BLaER1 (cell line): ENCODE measurements around the gene RTP5.
A peak's percentile ranks its signal among the peaks of the same experiment; 100 is the strongest.
"Not testable (repeated sequence)": the region's sequence is repeated elsewhere in the genome, so short reads cannot be mapped to it uniquely, and the experiment has no call there.

Source experiments
- H3K27ac ChIP-seq: shearing (Covaris generic); formaldehyde crosslinking; 2 replicates; pipeline ENCODE4 v1.8.1; 2022
- H3K27me3 ChIP-seq: shearing (Covaris generic); formaldehyde crosslinking; 2 replicates; pipeline ENCODE4 v1.8.1; 2022
- H3K36me3 ChIP-seq: shearing (Covaris generic); formaldehyde crosslinking; 2 replicates; pipeline ENCODE4 v1.8.1; 2022
- H3K4me1 ChIP-seq: shearing (Covaris generic); formaldehyde crosslinking; 2 replicates; pipeline ENCODE4 v1.8.1; 2022
- H3K4me2 ChIP-seq: shearing (Covaris generic); formaldehyde crosslinking; 2 replicates; pipeline ENCODE4 v1.8.1; 2022
- H3K4me3 ChIP-seq: shearing (Covaris generic); formaldehyde crosslinking; 2 replicates; pipeline ENCODE4 v1.8.1; 2022
- H3K9ac ChIP-seq: shearing (Covaris generic); formaldehyde crosslinking; 2 replicates; pipeline ENCODE4 v1.8.1; 2022
- H3K9me3 ChIP-seq: shearing (Covaris generic); formaldehyde crosslinking; 2 replicates; pipeline ENCODE4 v1.8.1; 2022
- H4K20me1 ChIP-seq: shearing (Covaris generic); formaldehyde crosslinking; 2 replicates; pipeline ENCODE4 v1.8.1; 2022
- Cebpa-rat ChIP-seq: shearing (Covaris generic); IDR thresholded peaks from 2 replicates; pipeline ENCODE4 v1.8.1; 2022

The RTP5 gene

GRCh38 chr2:241922411-241922810 is 52.9 kb downstream of the RTP5 start:
- TF ChIP-seq Cebpa-rat = no peak
- H3K9ac ChIP-seq = no peak overlapping the region
- H3K36me3 ChIP-seq = peaks cover 43% of the 10 kb centered on the region
- no peak overlapping the region for H3K27ac ChIP-seq
- no peaks in the 10 kb centered on the region for H3K27me3 ChIP-seq
- peaks cover 98% of the 10 kb centered on the region for H4K20me1 ChIP-seq
- H3K4me2 ChIP-seq = peak overlapping the region; percentile 71; the same call in 1 of the 2 replicates
- H3K9me3 ChIP-seq = no peaks in the 10 kb centered on the region
- peaks cover 55% of the 10 kb centered on the region for H3K4me1 ChIP-seq
- H3K4me3 ChIP-seq = no peak overlapping the region

DNA sequence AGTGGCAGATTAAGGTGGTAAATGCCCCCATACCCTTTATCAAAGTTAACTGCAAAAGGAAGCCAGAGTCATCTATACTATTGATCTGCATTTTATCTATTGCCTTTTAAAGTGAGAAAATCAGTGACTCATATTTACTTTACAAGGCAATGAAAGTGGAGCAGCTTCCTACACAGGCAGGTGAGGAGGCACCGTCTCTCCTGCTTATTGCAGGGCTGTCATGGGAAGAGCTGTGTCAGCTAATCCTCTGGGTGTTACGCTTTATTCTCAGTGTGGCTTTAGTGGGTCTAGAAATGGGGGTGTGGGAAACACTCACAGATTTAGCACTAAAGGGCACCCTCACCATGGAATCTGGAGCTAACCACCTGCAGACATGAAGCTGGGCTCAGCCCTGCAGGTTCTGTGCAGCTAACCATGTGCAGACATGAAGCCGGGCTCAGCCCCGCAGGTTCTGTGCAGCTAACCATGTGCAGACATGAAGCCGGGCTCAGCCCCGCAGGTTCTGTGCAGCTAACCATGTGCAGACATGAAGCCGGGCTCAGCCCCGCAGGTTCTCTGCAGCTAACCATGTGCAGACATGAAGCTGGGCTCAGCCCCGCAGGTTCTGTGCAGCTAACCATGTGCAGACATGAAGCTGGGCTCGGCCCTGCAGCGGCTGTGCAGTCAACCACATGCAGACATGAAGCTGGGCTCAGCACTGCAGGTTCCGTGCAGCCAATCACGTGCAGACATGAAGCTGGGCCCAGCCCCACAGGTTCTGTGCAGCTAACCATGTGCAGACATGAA is 53.5 kb downstream of the RTP5 start:
- not testable (repeated sequence) for H3K9ac ChIP-seq, H3K27me3 ChIP-seq, H3K9me3 ChIP-seq, H3K27ac ChIP-seq, H3K4me3 ChIP-seq
- Histone ChIP-seq H3K4me2 (peak overlapping the region; percentile 71), H4K20me1 (peaks cover 99% of the 10 kb centered on the region), H3K4me1 (peaks cover 57% of the 10 kb centered on the region), H3K36me3 (peaks cover 49% of the 10 kb centered on the region)
